NCI-H524 (cell line): ENCODE data around the gene SRBD1.

Source experiments
- DNase-seq, 2 experiments: peaks; one replicate each; lab custom pipeline; 2025; lab: John Stamatoyannopoulos, UW

SRBD1 gene

DNA sequence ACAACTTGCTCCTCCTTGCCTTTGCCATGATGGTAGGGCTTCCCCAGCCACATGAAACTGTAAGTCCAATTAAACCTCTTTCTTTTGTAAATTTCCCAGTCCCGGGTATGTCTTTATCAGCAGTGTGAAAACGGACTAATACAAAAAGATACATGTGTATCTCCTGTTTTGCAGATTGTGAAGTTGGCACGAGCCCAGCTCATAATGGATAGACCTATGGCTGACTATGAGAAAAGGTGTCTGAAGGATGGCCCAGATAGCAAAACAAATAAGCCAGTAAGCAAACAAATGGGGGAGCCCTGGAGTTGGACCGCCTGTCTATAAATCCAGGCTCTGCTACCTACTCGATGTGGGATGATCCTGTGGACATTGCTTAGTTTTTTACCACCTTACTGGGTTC is 24.9 kb upstream of the SRBD1 start:
- DNase-seq = no peak

DNA sequence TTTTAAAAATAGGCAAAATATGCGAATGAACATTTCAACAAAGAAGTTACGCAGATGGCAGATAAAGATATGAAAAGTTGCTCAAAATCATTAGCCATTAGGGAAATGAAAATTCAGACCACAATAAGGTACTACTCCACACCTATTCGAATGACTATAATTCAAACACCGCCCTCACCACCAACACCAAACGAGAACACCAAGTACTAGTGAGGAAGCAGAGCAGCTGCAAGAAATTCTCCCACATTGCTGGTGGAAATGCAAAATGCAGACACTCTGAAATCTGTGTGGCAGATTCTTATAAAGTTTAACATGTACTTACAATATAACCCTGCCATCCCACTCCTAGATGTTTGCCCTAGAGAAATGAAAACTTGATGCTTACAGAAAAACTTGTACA is 23.2 kb upstream of the SRBD1 start:
- DNase-seq = no peak

DNA sequence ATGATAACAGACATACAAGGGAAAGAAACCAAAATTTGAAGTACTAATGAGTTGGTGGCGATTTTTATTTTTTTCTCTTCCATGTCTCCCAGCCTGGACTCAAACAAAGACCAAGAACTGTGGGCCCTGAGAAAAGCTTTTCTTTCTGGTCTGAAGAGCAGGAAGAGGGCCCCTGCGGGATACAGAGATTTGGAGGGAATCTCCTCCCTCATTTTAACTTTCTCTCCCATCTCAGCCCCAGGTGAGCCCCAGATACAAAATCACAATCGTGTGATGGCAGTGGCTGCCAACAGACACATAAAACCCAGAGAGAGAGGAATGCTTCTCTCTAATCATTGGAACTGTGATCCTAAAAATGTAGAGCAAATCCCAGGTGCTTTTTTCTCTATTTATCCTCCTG is 20.9 kb upstream of the SRBD1 start:
- DNase-seq = no peak

DNA sequence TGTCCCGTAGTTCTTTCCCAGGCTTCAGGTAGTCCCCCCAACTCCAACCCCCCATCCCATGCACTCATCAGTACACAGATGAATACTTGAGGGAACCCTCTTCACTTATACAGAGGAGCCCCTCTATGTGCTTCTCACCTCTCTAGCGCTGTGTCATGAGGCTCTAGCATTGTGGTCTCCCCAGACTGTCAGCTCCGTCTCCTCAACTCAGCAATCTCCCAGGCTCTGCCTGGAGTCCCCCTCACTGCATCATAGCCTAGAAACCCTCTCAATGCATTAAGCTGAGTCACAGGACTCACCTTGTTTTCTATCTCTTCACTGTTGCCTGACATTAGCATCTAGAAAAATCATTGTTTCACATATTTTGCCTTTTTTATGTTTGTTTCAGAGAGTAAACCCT is 20.3 kb upstream of the SRBD1 start:
- no peak for DNase-seq

DNA sequence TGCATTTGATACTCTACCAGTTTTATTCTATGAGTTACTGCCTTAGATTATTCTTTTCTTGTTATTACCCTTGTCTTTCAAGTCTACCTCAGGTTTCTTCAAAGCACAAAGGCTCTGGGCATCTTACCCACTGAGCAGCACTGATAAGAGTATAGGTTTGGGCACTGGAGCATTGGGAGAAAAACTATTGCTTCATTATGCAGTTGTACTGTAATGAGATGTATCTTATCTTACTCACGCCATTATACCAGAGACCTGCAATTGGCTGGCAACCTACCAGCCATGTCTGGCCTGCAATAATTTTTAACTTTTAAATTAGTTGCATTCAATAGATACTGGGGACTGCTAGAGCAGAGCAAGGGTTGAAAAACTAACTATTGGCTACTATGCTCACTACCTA is 18.9 kb upstream of the SRBD1 start:
- DNase-seq = no peak

DNA sequence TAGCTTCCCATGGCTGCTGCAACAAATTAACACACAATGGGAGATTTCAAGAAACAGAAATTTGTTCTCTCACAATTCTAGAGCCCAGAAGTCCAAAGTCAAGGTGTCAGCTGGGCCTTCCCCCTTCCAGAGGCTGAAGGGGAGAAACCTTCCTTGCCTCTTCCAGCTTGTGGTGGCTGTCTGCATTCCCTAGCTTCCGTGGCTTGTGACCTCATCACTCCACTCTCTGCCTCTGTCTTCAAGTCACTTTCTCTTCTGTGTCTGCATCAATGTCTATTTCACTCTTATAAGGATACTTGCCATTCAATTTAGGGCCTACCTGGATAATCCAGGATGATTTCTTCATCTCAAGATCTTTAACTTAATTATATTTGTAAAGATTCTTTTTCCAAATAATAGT is 16.8 kb upstream of the SRBD1 start:
- DNase-seq = no peak

DNA sequence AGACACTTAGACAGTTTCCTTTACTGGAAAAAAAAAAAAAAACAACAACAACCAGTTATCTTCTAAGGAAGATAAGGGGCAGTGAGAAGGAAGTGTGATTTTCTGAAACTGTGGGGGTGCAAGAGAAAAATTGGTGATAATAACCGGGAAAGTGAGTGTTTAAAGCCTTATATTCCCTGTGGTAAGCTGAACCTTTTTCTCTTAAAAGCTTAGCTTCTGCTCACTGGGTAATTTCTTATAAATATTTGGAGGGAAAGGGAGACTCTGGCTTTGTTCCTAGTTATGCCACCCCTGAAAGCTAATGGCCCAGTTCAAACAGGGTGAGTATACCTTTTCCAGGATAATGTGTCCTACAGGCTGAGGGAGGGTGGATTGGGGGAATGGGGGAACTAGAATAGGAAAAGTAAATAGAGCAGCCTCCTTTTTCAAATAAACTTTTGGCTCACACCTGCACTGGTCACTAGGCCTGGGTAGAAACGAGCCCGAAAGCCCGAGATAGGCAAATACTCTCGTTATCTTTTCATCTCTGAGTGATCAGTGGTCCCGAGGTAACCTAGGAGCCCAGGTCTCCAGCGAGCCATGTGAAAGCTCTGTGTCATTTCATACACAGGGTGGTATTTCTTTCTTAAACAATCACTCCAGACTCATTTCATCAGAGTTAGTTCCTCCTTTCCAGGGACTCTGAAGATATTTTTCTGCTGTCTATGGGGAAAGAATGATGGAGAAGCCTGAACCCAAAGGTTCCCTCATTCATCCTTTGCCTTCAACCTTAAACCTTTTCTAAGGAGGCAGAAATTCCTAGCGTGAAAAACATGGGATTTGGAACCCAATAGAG is 15.5 kb upstream of the SRBD1 start:
- DNase-seq = no peak

DNA sequence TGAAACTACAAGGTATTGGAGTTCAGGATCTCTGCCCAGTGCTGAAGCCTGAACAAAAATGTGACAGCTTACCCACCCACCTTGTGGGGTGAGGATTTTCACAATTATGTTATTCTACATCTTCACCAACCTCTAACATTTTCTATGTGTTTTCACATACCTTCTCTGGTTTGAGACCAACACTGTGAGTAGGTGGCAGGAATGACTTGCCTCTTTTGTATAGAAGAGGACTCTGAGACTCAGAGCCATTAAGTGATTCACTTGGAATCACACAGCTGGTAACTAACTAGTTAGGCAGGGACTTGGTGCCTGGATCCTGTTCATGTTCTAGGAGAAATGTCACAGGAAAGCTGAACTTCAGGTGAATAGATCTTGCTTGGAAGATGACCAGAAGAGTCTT is 14.8 kb upstream of the SRBD1 start:
- no peak for DNase-seq

DNA sequence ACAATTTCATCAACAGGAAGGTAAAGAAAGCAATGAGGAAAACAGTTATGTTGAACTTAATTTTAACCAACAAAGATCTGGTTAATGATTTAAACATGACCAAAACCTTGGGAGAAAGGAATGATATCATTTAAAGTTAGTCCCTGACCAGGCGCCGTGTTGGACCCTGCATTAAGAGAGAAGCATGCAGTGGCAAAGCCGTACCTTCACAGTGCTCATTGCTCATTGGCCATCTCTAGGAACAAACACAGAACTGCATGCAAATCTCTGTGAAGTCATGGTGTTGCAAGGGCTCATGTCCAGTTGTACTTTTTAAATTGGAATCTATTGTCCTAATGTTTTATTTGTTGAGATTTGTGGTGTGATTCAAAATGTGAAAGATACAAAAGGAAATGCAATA is 12.0 kb upstream of the SRBD1 start:
- no peak for DNase-seq

DNA sequence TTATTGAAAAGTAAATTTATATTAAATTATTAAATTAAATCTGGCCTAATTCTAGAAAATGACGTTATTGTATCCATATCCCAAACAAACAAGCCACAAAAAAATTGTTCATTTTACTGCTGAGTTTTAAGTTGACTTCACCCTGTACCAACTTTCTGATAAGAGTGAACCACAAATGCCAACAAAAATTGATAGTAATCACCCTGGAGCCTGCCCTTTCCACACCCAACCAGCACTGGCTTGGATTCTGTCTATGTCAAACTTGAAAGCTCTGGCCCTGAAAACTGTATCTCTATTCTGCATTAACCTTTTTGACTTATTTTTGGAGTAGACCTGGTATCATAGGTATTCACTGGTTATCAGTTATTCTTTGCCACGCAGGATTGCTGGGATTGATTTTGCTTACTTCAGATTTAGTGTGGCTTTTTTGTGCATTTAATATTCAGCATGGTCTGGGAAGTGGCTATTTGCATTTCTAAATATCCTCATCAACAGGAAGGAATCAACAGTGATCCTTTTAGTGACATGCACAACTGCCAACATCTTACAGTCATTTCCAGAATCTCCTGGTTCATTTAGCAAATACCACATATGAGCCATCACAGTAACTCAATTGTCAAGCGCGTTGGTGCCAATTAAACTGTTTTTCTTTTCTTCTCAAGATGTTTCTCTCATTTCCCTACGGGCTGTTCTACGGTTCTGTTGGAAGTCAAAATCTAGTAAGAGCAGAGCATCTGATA is 11.4 kb upstream of the SRBD1 start:
- no peak for DNase-seq

DNA sequence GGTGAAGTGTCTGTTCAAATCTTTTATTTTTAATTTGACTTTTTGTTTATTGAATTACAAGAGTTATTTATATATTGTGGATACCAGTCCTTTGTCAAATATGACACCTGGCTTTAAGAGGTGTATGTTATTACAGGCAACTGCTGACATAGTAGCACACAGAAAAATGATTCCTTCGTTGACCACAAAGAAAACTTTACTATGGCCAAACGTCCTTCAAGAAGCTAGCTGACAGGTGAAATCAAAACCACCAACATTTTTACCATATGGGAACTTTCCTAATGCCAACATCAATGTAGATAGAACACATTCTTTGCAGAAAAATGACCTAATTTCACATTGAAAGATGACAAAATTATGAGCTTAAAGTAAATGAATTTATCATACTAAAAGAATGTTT is 6.4 kb upstream of the SRBD1 start:
- no peak for DNase-seq

DNA sequence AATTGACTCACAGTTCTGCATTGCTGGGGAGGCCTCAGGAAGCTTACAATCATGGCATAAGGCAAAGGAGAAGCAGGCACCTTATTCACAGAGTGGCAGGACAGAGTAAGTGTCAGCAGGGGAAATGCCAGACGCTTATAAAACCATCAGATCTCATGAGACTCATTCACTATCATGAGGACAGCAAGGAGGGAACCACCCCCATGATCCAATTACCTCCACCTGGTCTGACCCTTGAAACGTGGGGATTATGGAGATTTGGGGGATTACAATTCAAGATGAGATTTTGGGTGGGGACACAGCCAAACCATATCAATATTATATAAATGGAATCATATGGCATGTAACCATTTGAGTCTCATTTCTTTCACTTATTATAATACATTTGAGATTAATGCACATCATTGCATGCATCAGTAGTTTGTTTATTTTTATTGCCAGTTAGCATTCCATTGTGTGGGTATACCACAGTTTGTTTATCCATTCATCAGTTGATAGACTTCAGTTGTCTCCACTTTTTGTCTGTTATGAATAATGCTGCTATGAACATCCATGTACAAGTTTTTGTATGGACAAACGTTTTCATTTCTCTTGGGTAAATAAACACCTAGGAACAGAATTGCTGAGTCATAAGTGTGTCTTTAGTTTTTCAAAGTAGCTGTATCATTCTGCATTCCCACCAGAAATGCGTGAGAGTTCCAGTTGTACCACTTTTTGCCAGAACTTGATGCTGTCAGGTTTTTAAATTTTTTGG is 5.8 kb upstream of the SRBD1 start:
- DNase-seq = peak; percentile 87 to 93

DNA sequence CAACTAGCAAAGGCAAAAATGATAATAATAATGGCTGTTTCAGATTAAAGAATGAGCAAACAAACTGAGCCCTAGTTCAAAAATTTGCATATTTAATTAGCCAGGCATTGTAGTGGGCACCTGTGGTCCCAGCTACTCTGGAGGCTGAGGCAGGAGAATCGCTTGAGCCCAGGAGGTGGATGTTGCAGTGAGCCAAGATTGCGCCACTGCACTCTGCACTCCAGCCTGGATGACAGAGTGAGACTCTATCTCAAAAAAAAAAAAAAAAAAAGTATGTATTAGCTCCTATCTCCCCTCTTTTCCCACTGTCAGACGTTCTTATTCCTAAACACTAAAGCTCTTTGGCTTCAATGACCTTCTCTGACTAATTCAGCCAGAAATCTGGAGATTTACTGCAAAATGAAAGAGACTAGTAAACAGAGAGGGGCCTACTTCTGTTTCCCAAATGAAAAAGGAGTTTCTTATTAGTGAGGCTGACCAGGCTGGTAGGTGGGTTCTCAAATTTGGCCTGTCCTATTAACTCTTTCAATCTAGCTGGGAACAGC is 3.9 kb upstream of the SRBD1 start:
- DNase-seq = no peak

DNA sequence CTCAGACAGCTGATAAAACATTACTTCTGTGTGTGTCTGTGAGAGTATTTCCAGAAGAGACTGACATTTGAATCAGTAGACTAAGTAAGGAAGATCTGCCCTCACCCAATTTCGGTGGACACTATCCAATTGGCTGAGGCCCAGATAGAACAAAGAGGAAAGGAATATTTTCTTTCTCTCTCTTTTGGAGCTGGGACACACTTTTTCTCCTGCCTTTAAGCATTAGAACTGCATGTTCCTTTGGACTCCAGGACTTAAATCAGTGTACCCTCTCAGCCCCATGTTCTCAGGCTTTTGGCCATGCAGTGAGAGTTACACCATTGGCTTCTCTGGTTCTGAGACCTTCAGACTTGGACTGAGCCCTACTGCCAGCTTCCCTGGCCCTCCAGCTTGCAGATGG is 3.3 kb upstream of the SRBD1 start:
- DNase-seq = no peak

DNA sequence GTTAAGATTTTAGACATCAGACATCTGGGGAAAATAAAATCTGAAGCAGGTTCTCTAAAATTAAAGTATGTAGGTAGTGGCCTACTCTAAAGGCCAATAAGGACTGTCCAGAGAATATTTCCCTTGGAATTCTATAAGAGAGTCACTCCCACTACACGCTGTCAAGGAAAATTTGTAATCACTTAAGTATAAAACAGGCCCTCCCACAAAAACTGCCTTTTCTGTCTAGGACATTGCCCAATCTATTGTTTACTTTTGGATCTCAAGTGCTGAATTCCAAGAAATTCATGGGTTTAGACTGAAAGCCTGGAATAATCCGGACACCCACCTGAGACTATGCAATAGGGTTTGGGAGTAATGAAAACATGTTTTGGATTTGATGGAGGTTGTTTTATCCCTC is 1.7 kb upstream of the SRBD1 start:
- no peak for DNase-seq

DNA sequence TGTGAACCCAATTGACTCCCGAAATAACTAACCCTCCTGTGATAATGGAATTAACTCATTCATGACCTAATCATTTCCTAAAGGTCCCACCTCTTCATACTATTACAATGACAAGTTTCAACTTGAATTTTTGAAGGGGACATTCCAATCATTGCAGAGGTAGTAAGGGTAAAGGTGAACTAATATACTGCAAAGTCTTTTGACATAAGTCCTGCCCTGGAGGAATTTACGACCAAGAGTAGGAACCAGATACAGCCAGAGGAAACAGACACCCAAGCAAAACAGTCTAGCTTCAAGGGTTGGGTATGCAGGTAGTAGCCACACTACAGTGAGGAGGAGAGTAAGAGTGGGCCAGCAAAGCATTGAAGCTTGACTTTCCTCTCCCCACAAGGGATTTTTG is 1.2 kb upstream of the SRBD1 start:
- DNase-seq = no peak

DNA sequence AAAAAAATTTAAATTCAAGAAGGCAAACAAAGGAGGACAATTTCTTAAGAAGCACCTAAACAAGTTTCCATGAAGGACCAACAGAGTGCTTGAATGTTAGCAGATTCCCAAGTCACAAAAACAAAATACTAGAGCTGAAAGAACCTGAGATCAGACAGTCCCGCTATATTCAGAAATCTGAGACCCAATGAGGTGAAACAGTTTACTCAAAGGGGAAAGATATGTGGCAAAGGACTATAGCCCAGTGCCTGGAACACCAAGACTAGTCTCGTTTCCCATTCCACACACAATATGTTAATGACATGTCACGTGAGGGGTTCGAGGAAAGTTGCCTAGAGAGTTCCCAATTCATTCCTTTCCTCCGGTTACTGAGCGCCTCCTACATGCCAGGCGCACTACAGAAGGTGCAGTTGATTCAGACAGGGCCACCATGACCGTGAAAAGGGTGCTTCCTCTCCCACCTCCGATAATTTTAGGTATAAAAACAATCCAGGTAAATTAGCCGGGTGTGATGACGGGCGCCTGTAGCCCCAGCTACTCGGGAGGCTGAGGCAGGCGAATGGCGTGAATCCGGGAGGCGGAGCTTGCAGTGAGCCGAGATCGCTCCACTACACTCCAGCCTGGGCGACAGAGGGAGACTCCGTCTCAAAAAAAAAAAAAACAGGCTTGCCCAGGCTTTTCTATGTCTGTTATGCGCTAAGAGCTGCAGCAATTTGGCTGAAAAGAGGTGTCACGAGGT is 617 bp downstream of the SRBD1 start:
- DNase-seq = peak; percentile 78 to 86

DNA sequence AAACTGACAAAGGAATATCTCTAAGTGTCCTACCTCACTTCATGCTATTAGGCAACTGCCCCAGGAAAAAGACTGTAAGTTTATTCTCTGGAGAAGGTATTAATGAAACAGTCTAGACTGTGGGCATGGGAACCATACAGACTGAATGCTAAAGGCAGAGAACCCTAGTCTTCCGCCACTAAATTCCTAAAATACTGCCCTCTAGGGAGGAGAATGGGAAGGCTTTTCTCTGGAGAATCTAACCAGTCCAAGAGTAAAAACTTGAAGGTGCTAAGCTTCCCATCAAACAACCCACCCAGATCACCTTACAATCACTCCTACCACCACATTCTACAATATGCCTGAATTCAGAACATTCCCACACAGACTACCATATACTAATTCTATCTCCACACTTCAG is 3.4 kb downstream of the SRBD1 start:
- peak in 1 of 2 experiments; percentile 58 for DNase-seq

DNA sequence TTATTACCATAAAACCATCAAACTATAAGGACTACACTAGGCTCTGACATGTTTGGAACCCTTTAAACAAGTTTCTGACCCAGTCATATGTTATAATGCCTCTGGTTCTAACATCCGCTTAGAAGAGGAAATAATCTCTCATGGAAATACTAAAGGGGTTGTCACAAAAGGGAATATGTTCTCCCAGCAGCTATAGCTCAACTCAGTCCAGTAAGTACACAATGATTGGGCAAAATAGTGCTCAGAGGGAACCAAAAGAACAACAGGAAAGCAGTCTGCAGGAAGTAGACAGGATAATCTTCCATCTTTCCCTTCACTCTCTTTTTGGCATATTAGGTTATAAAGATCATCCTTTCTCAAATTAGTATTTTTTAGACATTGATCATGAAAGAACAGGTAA is 4.3 kb downstream of the SRBD1 start:
- DNase-seq = no peak

DNA sequence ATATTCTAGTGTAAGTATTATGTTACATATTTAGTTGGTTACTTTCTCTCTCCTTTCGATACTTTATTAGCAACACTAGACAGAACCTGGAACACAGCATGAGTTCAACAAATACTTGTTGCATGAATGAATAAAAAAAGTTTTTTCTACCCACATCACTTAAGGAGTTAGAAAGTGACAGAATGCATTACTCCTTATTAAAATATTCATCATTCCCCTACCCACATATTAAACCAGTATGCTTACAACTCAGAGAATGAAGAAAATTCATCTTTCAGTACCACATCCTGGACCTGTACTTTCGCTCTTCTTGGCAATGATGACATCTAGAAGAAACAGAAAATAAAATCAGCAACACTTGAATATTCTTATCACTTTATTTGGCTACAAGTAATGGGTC is 6.0 kb downstream of the SRBD1 start:
- no peak for DNase-seq

DNA sequence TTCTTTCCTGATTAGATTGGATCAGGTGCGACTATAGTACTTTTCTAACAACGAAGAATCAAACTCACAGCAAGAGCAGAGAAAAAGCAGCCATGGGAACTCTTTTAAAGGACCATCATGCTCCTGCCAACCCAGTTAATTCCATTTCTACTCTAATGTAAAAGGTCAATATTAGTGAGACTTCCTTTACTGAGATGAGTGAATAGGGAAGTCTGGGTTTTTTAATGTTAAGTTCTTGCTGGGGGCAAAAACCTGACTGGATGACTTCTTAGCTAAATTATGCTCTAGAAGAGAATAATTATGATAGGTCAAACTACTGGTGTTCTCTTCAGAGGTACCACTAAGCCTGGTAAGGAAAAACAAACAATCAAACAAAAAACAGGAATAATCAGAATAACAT is 8.4 kb downstream of the SRBD1 start:
- DNase-seq = no peak

DNA sequence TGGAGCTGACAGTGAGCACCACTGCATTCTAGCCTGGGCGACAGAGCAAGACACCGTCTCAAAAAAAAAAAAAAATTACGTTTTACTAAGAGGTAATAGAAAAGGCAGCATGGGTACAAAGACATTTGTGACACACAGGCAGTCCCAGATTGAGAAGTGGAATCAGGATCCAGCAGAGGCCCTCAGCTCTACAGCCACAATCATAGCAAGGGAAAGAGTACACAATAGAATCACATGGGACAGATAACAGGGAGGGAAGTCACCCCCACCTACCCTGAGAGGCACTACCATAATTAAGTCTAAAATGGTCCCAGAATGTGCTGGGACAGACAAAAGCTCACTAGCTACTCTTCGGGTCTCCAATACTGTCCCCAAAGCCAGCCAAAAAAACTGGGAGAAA is 12.5 kb downstream of the SRBD1 start:
- no peak for DNase-seq
